Fibroblast of lung (primary cell): ENCODE results near the gene DKKL1. TPM values are rescaled to one million over a fixed set of nuclear protein-coding genes. Genes with fewer than 3 reads are reported as not detected.

Experiments used
- DNase-seq, 2 donors: peaks; one replicate each; pipeline versions ENCODE4 v3.0.0 to v3.0.0-alpha.2; 2010; ENCODE audit warnings: low read depth in 2 of 2
- H2AFZ ChIP-seq: 2 replicates; pipeline ENCODE4 v1.5.1; 2012; ENCODE audit warnings: low read length, control low read depth, inconsistent platforms
- H3K27ac ChIP-seq: 2 replicates; pipeline ENCODE4 v1.5.1; 2011; ENCODE audit warnings: low read length, control low read depth; ENCODE audit not compliant: insufficient read depth
- H3K27me3 ChIP-seq: 2 replicates; pipeline ENCODE4 v1.5.1; 2011; ENCODE audit warnings: mild to moderate bottlenecking, low read length; ENCODE audit not compliant: control insufficient read depth, insufficient read depth
- H3K36me3 ChIP-seq: 2 replicates; pipeline ENCODE4 v1.5.1; 2011; ENCODE audit warnings: low read length; ENCODE audit not compliant: control insufficient read depth, insufficient read depth
- H3K4me1 ChIP-seq: 2 replicates; pipeline ENCODE4 v1.5.1; 2011; ENCODE audit warnings: low read length; ENCODE audit not compliant: control insufficient read depth, insufficient read depth; ENCODE audit errors: extremely low read depth
- H3K4me2 ChIP-seq: 2 replicates; pipeline ENCODE4 v1.5.1; 2011; ENCODE audit warnings: low read length, control low read depth; ENCODE audit not compliant: insufficient read depth; ENCODE audit errors: extremely low read depth
- H3K4me3 ChIP-seq, 4 experiments: fragments of 200-600 bp in 1 of 4; sonication (generic) in 1 of 4; replicated peaks in 1 of 4; 2 replicates each; pipeline ENCODE4 v1.5.1; 2011 to 2016; ENCODE audit warnings: low read length in 4 of 4, low read depth in 3 of 4, mild to moderate bottlenecking in 3 of 4, control low read depth in 2 of 4, inconsistent platforms in 1 of 4, mixed read lengths in 1 of 4; ENCODE audit not compliant: insufficient read depth in 1 of 4; ENCODE audit errors: control extremely low read depth in 1 of 4
- H3K79me2 ChIP-seq: 2 replicates; pipeline ENCODE4 v1.5.1; 2012; ENCODE audit warnings: mild to moderate bottlenecking, low read length, inconsistent platforms; ENCODE audit not compliant: control insufficient read depth, insufficient read depth
- H3K9ac ChIP-seq: 2 replicates; pipeline ENCODE4 v1.5.1; 2011; ENCODE audit warnings: mild to moderate bottlenecking, low read length, control low read depth; ENCODE audit not compliant: insufficient read depth
- H3K9me3 ChIP-seq: 2 replicates; pipeline ENCODE4 v1.5.1; 2012; ENCODE audit warnings: low read depth, low read length; ENCODE audit not compliant: control insufficient read depth, insufficient read depth
- H4K20me1 ChIP-seq: 2 replicates; pipeline ENCODE4 v1.5.1; 2011; ENCODE audit warnings: low read length; ENCODE audit not compliant: control insufficient read depth, insufficient read depth; ENCODE audit errors: extremely low read depth
- CTCF ChIP-seq, 2 donors: IDR thresholded peaks in 1 of 2; conservative IDR thresholded peaks in 1 of 2; 1 replicate in 1 of 2; 2 replicates in 1 of 2; pipeline ENCODE4 v1.5.1; 2011 to 2012; ENCODE audit warnings: low read length in 2 of 2, control low read depth in 1 of 2, inconsistent platforms in 1 of 2, low read depth in 1 of 2, mild to moderate bottlenecking in 1 of 2
- EZH2 ChIP-seq: IDR thresholded peaks from 2 replicates; pipeline ENCODE4 v1.5.1; 2012; ENCODE audit warnings: low read length, control low read depth, mild to moderate bottlenecking; ENCODE audit errors: missing control alignments
- polyA plus RNA-seq, 2 donors: library from polyadenylated mRNA; depleted of rRNA in 1 of 2; stranded (reverse) in 1 of 2; unstranded in 1 of 2; fragments of >200 nt; gene quantifications; 2 replicates each; pipeline ENCODE4 v1.2.1, GENCODE V29; 2011 to 2012; ENCODE audit warnings: missing spikeins in 1 of 2
- total RNA-seq: library from RNA; depleted of rRNA; stranded (reverse); fragments of >200 nt; gene quantifications from 2 replicates; pipeline ENCODE4 v1.2.1, GENCODE V29; 2014

Gene DKKL1
- total and polyA plus RNA-seq, 2 donors (not counting 1 experiment from before 2014, with no cell fraction given): 0.19 TPM; not detected in 1

GRCh38 chr19:49413348-49413747 lies 49.7 kb downstream of the DKKL1 start:
- H3K9me3 ChIP-seq: no peaks in the 10 kb centered on the region
- no peaks in the 10 kb centered on the region for H3K36me3 ChIP-seq
- H3K4me3 ChIP-seq: no peak overlapping the region
- H3K4me2 ChIP-seq: no peak overlapping the region
- no peaks in the 10 kb centered on the region for H3K4me1 ChIP-seq
- no peaks in the 10 kb centered on the region for H3K79me2 ChIP-seq
- peaks cover 13% of the 10 kb centered on the region for H3K27me3 ChIP-seq
- H4K20me1 ChIP-seq: no peaks in the 10 kb centered on the region
- no peak for TF ChIP-seq EZH2
- TF ChIP-seq CTCF (conservative IDR thresholded peaks at IDR 0.05 in 1 of 2, IDR thresholded peaks at IDR 0.05 in 1 of 2; ENCODE audit: low read depth in 1 of 2, low read length in 2 of 2): no peak
- DNase-seq: peak; percentile 8 to 32
- H2AFZ ChIP-seq: no peak overlapping the region
- no peak overlapping the region for H3K27ac ChIP-seq
- no peak overlapping the region for H3K9ac ChIP-seq

- H3K9me3 ChIP-seq: no peaks in the 10 kb centered on the region
- H3K36me3 ChIP-seq: no peaks in the 10 kb centered on the region
- peaks cover 20% of the 10 kb centered on the region for H3K27me3 ChIP-seq
- DNase-seq: no peak
- no peaks in the 10 kb centered on the region for H4K20me1 ChIP-seq
- no peak overlapping the region for H3K4me3 ChIP-seq
- TF ChIP-seq CTCF (conservative IDR thresholded peaks at IDR 0.05 in 1 of 2, IDR thresholded peaks at IDR 0.05 in 1 of 2; ENCODE audit: low read depth in 1 of 2, low read length in 2 of 2): no peak
- TF ChIP-seq EZH2: no peak
- no peak overlapping the region for H3K4me2 ChIP-seq
- H3K9ac ChIP-seq: no peak overlapping the region
- no peaks in the 10 kb centered on the region for H3K79me2 ChIP-seq
- H3K4me1 ChIP-seq: no peaks in the 10 kb centered on the region
- no peak overlapping the region for H3K27ac ChIP-seq
- H2AFZ ChIP-seq: no peak overlapping the region
Observed at GRCh38 chr19:49414256-49414655, 50.6 kb downstream of the DKKL1 start.

GRCh38 chr19:49415102-49415809 lies 51.6 kb downstream of the DKKL1 start:
- Histone ChIP-seq H3K79me2 (no peaks in the 10 kb centered on the region), H3K27ac (no peak overlapping the region), H3K27me3 (peaks cover 29% of the 10 kb centered on the region), H3K4me2 (no peak overlapping the region), H2AFZ (no peak overlapping the region), H3K9ac (no peak overlapping the region), H3K4me1 (no peaks in the 10 kb centered on the region), H3K36me3 (no peaks in the 10 kb centered on the region), H3K4me3 (no peak overlapping the region), H3K9me3 (no peaks in the 10 kb centered on the region), H4K20me1 (no peaks in the 10 kb centered on the region)
- no peak for TF ChIP-seq EZH2
- TF ChIP-seq CTCF (conservative IDR thresholded peaks at IDR 0.05 in 1 of 2, IDR thresholded peaks at IDR 0.05 in 1 of 2; ENCODE audit: low read depth in 1 of 2, low read length in 2 of 2): no peak
- no peak for DNase-seq
